ENCODE results near the gene COX4I1. TPM values are rescaled to one million over a fixed set of nuclear protein-coding genes. Genes with fewer than 3 reads are reported as not detected.

The COX4I1 gene
- total and polyA plus RNA-seq, 9 of the 15 experiments (the other 6 are each of a cell fraction or from before 2014, with no cell fraction given) = 651 to 2,356 (median 1,032) TPM

DNA sequence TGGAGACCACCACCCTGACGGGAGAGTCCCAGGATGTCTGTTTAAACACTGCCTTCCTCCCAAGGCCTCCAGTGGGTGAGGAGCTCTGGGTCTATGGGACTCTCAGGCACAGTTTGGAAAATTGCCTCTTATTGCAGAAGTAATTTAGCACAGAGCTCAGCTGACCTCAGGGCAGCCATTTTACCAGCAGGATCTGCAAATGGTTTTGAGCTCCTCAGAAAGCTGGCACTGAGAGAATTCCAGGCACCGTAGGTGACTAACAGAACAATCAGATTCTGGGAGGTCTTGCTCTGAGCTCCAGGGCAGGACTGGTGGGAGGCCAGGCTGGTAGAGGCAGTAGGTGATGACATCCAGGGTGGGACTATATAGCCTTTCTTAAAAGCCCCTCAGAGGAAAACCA is 31.3 kb upstream of the COX4I1 start:
- peak in 1 of 3 experiments; percentile 37 for TF ChIP-seq YY1 (IDR thresholded peaks at IDR 0.05; ENCODE audit: borderline replicate concordance in 1 of 3, control insufficient read depth in 1 of 3, extremely low read depth in 1 of 3, insufficient read depth in 3 of 3, insufficient read length in 1 of 3, insufficient replicate concordance in 2 of 3, low read depth in 1 of 3, low read length in 2 of 3)
- TF ChIP-seq, protein P1, sequence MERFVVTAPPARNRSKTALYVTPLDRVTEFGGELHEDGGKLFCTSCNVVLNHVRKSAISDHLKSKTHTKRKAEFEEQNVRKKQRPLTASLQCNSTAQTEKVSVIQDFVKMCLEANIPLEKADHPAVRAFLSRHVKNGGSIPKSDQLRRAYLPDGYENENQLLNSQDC (CRISPR knock-in tag; IDR thresholded peaks at IDR 0.05) = no peak
- Histone ChIP-seq H3K27me3 (ENCODE audit: control insufficient read depth in 2 of 2, insufficient read depth in 2 of 2, low read length in 2 of 2) (peaks cover 12 to 23% of the 10 kb centered on the region in 2 experiments; a peak in 4 of 5 replicates), H3K79me2 (ENCODE audit: control insufficient read depth, insufficient read depth, low read length) (no peaks in the 10 kb centered on the region), H3K4me3 (no peak overlapping the region), H2AFZ (ENCODE audit: low read depth, low read length) (no peak overlapping the region), H3K9ac (ENCODE audit: insufficient read depth in 1 of 2, low read depth in 2 of 2, low read length in 2 of 2) (peak overlapping the region in 1 of 2 experiments; percentile 6; a peak in 1 of 4 replicates), H3K36me3 (ENCODE audit: control insufficient read depth, insufficient read depth, low read length) (no peaks in the 10 kb centered on the region), H3K27ac (ENCODE audit: extremely low read depth, low read depth, low read length) (no peak overlapping the region), H4K20me1 (replicated peaks; ENCODE audit: control insufficient read depth, insufficient read depth, low read length) (no peaks in the 10 kb centered on the region), H3K4me1 (replicated peaks in 1 of 2; ENCODE audit: control insufficient read depth in 2 of 2, insufficient read depth in 2 of 2, low read length in 2 of 2) (peaks cover 0 to 4% of the 10 kb centered on the region in 2 experiments; a peak in 3 of 5 replicates), H3K9me1 (ENCODE audit: control insufficient read depth, insufficient read depth, low read length) (no peaks in the 10 kb centered on the region), H3K9me3 (replicated peaks; ENCODE audit: control insufficient read depth, insufficient read depth, low read depth, low read length) (no peaks in the 10 kb centered on the region), H3K4me2 (ENCODE audit: insufficient read depth, low read length) (no peak overlapping the region)
- FAIRE-seq = no peak
- ChIA-PET POLR2A (interaction anchor here (0.6 to 1.6 kb wide), 2 partner anchors 14 to 57 kb away, joined by 3 read pairs; no protein-coding TSS in a partner anchor), CTCF (ENCODE audit: low intra/inter-chr PET ratio) (interaction anchor here (0.6 kb wide), 1 partner anchor 11 kb away, joined by 3 read pairs; no protein-coding TSS in a partner anchor)
- 42% methylated on average over 2 of the region's 2 CpGs for WGBS (ENCODE audit: insufficient coverage, low coverage, missing lambda C conversion rate)
- no peak for DNase-seq (ENCODE audit: extremely low read depth in 1 of 4, low spot score in 3 of 4)
- in situ Hi-C loops (cut with MboI) = no loop called here
- intact Hi-C loops (cut with micrococcal nuclease) = no loop called here
- ATAC-seq = no peak
- no TSS peak for BruUV-seq (replicated peaks)

DNA sequence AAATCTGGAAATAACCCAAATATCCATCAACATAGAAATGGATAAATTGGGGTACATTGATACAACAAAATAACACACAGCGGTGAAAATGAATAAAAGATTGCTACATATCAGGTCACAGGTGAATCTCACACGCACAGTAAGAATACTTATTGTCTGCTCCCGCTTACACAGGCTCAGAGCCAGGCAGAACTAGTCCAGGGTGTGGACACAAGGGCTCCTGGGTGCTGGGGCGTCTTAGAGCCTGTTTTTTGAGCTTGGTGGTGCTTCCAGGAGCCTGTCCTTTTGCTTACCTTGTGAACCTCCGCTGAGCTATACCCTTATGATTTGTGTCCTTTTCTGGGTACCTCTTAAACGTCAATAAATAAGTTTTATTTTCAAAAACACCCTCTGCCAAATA is 28.8 kb upstream of the COX4I1 start:
- no peak for DNase-seq (ENCODE audit: extremely low read depth in 1 of 4, low spot score in 3 of 4)
- Histone ChIP-seq H3K79me2 (ENCODE audit: control insufficient read depth, insufficient read depth, low read length) (no peaks in the 10 kb centered on the region), H3K27ac (ENCODE audit: extremely low read depth, low read depth, low read length) (no peak overlapping the region), H4K20me1 (replicated peaks; ENCODE audit: control insufficient read depth, insufficient read depth, low read length) (no peaks in the 10 kb centered on the region), H3K4me1 (replicated peaks in 1 of 2; ENCODE audit: control insufficient read depth in 2 of 2, insufficient read depth in 2 of 2, low read length in 2 of 2) (peaks cover 0 to 3% of the 10 kb centered on the region in 2 experiments; a peak in 2 of 5 replicates), H3K27me3 (ENCODE audit: control insufficient read depth in 2 of 2, insufficient read depth in 2 of 2, low read length in 2 of 2) (peaks cover 5% of the 10 kb centered on the region in 2 experiments; a peak in 3 of 5 replicates), H3K9me3 (replicated peaks; ENCODE audit: control insufficient read depth, insufficient read depth, low read depth, low read length) (no peaks in the 10 kb centered on the region), H3K4me2 (ENCODE audit: insufficient read depth, low read length) (no peak overlapping the region), H2AFZ (ENCODE audit: low read depth, low read length) (no peak overlapping the region), H3K36me3 (ENCODE audit: control insufficient read depth, insufficient read depth, low read length) (no peaks in the 10 kb centered on the region), H3K9ac (ENCODE audit: insufficient read depth in 1 of 2, low read depth in 2 of 2, low read length in 2 of 2) (no peak overlapping the region), H3K9me1 (ENCODE audit: control insufficient read depth, insufficient read depth, low read length) (no peaks in the 10 kb centered on the region), H3K4me3 (no peak overlapping the region)
- 63% methylated on average over 6 of the region's 6 CpGs for WGBS (ENCODE audit: insufficient coverage, low coverage, missing lambda C conversion rate)
- no peak for ATAC-seq
- BruUV-seq (replicated peaks) = no TSS peak
- CTCF ChIA-PET (ENCODE audit: low intra/inter-chr PET ratio) = no interaction called here
- in situ Hi-C loops (cut with MboI) = no loop called here
- POLR2A ChIA-PET = interaction anchor here (1.0 to 1.2 kb wide), 2 partner anchors 15 to 31 kb away, joined by 3 to 4 read pairs; no protein-coding TSS in a partner anchor
- intact Hi-C loops (cut with micrococcal nuclease) = no loop called here
- no peak for FAIRE-seq
- TF ChIP-seq KDM5B (IDR thresholded peaks at IDR 0.05; ENCODE audit: insufficient replicate concordance, low read depth, low read length) (no peak), ELF2 (CRISPR knock-in tag; IDR thresholded peaks at IDR 0.05) (no peak), ZNF644 (tag; IDR thresholded peaks at IDR 0.05; ENCODE audit: low read depth) (no peak), ZNF277 (CRISPR knock-in tag; IDR thresholded peaks at IDR 0.05; ENCODE audit: borderline replicate concordance) (no peak), MXI1 (IDR thresholded peaks at IDR 0.05; ENCODE audit: low read depth, low read length) (no peak), ETS2 (tag; IDR thresholded peaks at IDR 0.05; ENCODE audit: borderline replicate concordance, poor library complexity, severe bottlenecking) (no peak)
- TF ChIP-seq, protein P2, sequence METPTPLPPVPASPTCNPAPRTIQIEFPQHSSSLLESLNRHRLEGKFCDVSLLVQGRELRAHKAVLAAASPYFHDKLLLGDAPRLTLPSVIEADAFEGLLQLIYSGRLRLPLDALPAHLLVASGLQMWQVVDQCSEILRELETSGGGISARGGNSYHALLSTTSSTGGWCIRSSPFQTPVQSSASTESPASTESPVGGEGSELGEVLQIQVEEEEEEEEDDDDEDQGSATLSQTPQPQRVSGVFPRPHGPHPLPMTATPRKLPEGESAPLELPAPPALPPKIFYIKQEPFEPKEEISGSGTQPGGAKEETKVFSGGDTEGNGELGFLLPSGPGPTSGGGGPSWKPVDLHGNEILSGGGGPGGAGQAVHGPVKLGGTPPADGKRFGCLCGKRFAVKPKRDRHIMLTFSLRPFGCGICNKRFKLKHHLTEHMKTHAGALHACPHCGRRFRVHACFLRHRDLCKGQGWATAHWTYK (CRISPR knock-in tag; IDR thresholded peaks at IDR 0.05) = no peak
- TF ChIP-seq, protein P3, sequence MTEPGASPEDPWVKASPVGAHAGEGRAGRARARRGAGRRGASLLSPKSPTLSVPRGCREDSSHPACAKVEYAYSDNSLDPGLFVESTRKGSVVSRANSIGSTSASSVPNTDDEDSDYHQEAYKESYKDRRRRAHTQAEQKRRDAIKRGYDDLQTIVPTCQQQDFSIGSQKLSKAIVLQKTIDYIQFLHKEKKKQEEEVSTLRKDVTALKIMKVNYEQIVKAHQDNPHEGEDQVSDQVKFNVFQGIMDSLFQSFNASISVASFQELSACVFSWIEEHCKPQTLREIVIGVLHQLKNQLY (CRISPR knock-in tag; conservative IDR thresholded peaks at IDR 0.05) = no peak
